ENCODE data around the gene LRRC23.

DNA sequence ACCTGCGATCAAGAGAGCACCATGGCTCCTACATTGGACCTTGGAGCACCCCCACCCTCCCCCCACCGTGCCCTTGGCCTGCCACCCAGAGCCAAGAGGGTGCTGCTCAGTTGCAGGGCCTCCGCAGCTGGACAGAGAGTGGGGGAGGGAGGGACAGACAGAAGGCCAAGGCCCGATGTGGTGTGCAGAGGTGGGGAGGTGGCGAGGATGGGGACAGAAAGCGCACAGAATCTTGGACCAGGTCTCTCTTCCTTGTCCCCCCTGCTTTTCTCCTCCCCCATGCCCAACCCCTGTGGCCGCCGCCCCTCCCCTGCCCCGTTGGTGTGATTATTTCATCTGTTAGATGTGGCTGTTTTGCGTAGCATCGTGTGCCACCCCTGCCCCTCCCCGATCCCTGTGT lies 37.2 kb downstream of the LRRC23 start:
- TF ChIP-seq, protein P1, sequence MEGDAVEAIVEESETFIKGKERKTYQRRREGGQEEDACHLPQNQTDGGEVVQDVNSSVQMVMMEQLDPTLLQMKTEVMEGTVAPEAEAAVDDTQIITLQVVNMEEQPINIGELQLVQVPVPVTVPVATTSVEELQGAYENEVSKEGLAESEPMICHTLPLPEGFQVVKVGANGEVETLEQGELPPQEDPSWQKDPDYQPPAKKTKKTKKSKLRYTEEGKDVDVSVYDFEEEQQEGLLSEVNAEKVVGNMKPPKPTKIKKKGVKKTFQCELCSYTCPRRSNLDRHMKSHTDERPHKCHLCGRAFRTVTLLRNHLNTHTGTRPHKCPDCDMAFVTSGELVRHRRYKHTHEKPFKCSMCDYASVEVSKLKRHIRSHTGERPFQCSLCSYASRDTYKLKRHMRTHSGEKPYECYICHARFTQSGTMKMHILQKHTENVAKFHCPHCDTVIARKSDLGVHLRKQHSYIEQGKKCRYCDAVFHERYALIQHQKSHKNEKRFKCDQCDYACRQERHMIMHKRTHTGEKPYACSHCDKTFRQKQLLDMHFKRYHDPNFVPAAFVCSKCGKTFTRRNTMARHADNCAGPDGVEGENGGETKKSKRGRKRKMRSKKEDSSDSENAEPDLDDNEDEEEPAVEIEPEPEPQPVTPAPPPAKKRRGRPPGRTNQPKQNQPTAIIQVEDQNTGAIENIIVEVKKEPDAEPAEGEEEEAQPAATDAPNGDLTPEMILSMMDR (IDR thresholded peaks at IDR 0.05): no peak
- no peak for TF ChIP-seq POLR2A (IDR thresholded peaks at IDR 0.05)
